ENCODE measurements around the gene ZCCHC7.

ZCCHC7 gene

DNA sequence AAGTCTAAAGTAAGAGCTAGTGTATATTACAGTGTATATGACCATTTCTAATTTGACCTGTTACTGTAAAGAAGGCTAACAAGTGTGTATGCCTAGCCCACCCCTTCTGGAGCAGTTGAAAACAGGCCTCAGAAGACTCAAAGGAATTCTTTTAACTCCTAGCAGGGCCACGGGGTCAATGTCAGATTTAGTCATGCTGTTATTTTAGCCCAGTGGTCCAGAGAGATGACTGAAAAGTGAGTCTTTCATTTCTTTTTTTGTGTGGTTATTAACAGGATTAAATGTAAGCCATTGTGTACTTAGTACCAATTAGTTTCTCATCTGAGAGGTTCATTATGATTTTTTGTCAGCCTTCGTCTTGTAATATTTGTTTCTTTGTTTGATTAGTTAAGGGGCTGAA lies 24.4 kb downstream of the ZCCHC7 start:
- H3K4me1 ChIP-seq (ENCODE audit: control insufficient read depth in 1 of 2, insufficient read depth in 2 of 2, low read length in 2 of 2), result no peaks in the 10 kb centered on the region
- no peak overlapping the region for H2AK5ac ChIP-seq (ENCODE audit: low read length)
- H4K91ac ChIP-seq (ENCODE audit: low read depth, low read length), result no peak overlapping the region
- no peak overlapping the region for H3K14ac ChIP-seq (ENCODE audit: low read length)
- no peak overlapping the region for H3K18ac ChIP-seq (ENCODE audit: low read length)
- H3K9ac ChIP-seq (ENCODE audit: low read length), result no peak overlapping the region
- no peak overlapping the region for H3K23ac ChIP-seq (ENCODE audit: low read length)
- no peaks in the 10 kb centered on the region for H3K9me3 ChIP-seq (ENCODE audit: insufficient read depth, low read depth, low read length)
- no peak overlapping the region for H2AFZ ChIP-seq (ENCODE audit: insufficient read depth, low read length, poor library complexity)
- no peak overlapping the region for H3K4ac ChIP-seq (ENCODE audit: low read depth, low read length)
- no CpG with 5 or more reads among the region's 2 CpGs for WGBS (ENCODE audit: extremely low coverage, insufficient coverage, insufficient read length)
- no peaks in the 10 kb centered on the region for H3K79me2 ChIP-seq (ENCODE audit: control insufficient read depth, insufficient read depth, low read length, poor library complexity)
- no peaks in the 10 kb centered on the region for H3K79me1 ChIP-seq (ENCODE audit: low read length)
- H3K4me2 ChIP-seq (ENCODE audit: low read length), result no peak overlapping the region
- H3K4me3 ChIP-seq (ENCODE audit: low read depth, low read length), result no peak overlapping the region
- H3K36me3 ChIP-seq (ENCODE audit: control insufficient read depth in 1 of 2, insufficient read depth in 2 of 2, low read length in 2 of 2), result no peaks in the 10 kb centered on the region
- H4K8ac ChIP-seq (ENCODE audit: low read depth, low read length), result no peak overlapping the region
- no peak overlapping the region for H3K27ac ChIP-seq (ENCODE audit: low read depth, low read length)
- H3K27me3 ChIP-seq (ENCODE audit: insufficient read depth, low read length), result no peaks in the 10 kb centered on the region
- DNase-seq, result no peak
- no peak overlapping the region for H2BK5ac ChIP-seq (ENCODE audit: low read depth, low read length, poor library complexity)
- H2BK120ac ChIP-seq (ENCODE audit: insufficient read depth, low read length, poor library complexity), result no peak overlapping the region
- H2BK12ac ChIP-seq (ENCODE audit: low read length), result no peak overlapping the region
- H4K12ac ChIP-seq (ENCODE audit: low read depth, low read length), result no peak overlapping the region

DNA sequence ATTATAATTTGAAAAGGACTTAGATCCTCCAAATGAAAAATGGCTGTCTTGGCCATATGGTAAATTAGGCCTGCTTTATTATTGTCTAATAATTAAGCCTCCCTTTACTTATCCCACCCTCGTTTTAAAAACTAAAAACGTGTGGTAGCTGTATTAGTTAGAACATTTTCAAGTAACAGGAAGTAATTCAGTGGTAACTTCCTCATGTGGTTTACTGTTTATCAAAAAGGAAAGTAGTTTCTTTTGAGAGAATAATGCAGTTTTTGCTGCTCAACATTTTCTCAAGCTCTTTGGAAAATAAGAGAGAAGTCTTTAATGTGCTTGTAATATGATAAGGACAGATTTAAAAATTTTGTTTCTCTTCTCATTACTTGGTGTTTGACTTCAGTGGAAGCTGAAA lies 26.0 kb downstream of the ZCCHC7 start:
- H2BK120ac ChIP-seq (ENCODE audit: insufficient read depth, low read length, poor library complexity), result no peak overlapping the region
- no peak overlapping the region for H3K18ac ChIP-seq (ENCODE audit: low read length)
- no peak overlapping the region for H4K8ac ChIP-seq (ENCODE audit: low read depth, low read length)
- no peak overlapping the region for H3K9ac ChIP-seq (ENCODE audit: low read length)
- H3K79me2 ChIP-seq (ENCODE audit: control insufficient read depth, insufficient read depth, low read length, poor library complexity), result no peaks in the 10 kb centered on the region
- no peak overlapping the region for H3K14ac ChIP-seq (ENCODE audit: low read length)
- no peak overlapping the region for H2AFZ ChIP-seq (ENCODE audit: insufficient read depth, low read length, poor library complexity)
- no peak overlapping the region for H3K4me2 ChIP-seq (ENCODE audit: low read length)
- no peak overlapping the region for H2BK12ac ChIP-seq (ENCODE audit: low read length)
- H3K4me3 ChIP-seq (ENCODE audit: low read depth, low read length), result no peak overlapping the region
- no peak overlapping the region for H3K27ac ChIP-seq (ENCODE audit: low read depth, low read length)
- no peak overlapping the region for H2AK5ac ChIP-seq (ENCODE audit: low read length)
- no peak overlapping the region for H3K23ac ChIP-seq (ENCODE audit: low read length)
- no peak for DNase-seq
- no peaks in the 10 kb centered on the region for H3K4me1 ChIP-seq (ENCODE audit: control insufficient read depth in 1 of 2, insufficient read depth in 2 of 2, low read length in 2 of 2)
- H2BK5ac ChIP-seq (ENCODE audit: low read depth, low read length, poor library complexity), result no peak overlapping the region
- H4K12ac ChIP-seq (ENCODE audit: low read depth, low read length), result no peak overlapping the region
- H4K91ac ChIP-seq (ENCODE audit: low read depth, low read length), result no peak overlapping the region
- H3K79me1 ChIP-seq (ENCODE audit: low read length), result no peaks in the 10 kb centered on the region
- H3K9me3 ChIP-seq (ENCODE audit: insufficient read depth, low read depth, low read length), result no peaks in the 10 kb centered on the region
- no peaks in the 10 kb centered on the region for H3K36me3 ChIP-seq (ENCODE audit: control insufficient read depth in 1 of 2, insufficient read depth in 2 of 2, low read length in 2 of 2)
- H3K4ac ChIP-seq (ENCODE audit: low read depth, low read length), result no peak overlapping the region
- no peaks in the 10 kb centered on the region for H3K27me3 ChIP-seq (ENCODE audit: insufficient read depth, low read length)
- WGBS (ENCODE audit: extremely low coverage, insufficient coverage, insufficient read length), result no CpG with 5 or more reads among the region's 2 CpGs

DNA sequence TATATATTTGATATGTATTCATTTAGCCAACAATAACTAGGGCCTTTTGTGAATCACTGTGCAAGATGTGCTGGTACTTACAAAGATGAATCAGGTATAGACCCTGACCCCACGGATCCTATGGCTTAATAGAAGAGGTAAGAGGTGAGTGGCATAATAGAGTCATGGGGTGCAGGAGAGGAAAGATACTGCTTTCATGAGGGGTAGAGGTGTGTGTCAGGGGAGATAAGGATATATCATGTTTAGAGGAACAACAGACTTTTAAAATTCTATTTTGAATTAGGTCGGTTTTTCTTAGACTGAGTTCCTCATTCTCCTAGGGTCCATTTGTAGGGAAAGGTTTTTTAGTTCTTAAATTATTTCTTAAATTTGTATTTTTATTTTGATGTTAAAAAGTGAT lies 27.8 kb downstream of the ZCCHC7 start:
- no CpG with 5 or more reads among the region's 2 CpGs for WGBS (ENCODE audit: extremely low coverage, insufficient coverage, insufficient read length)
- no peaks in the 10 kb centered on the region for H3K27me3 ChIP-seq (ENCODE audit: insufficient read depth, low read length)
- no peak overlapping the region for H4K8ac ChIP-seq (ENCODE audit: low read depth, low read length)
- no peak overlapping the region for H3K23ac ChIP-seq (ENCODE audit: low read length)
- H4K12ac ChIP-seq (ENCODE audit: low read depth, low read length), result no peak overlapping the region
- H3K36me3 ChIP-seq (ENCODE audit: control insufficient read depth in 1 of 2, insufficient read depth in 2 of 2, low read length in 2 of 2), result no peaks in the 10 kb centered on the region
- no peak for DNase-seq
- no peak overlapping the region for H2BK12ac ChIP-seq (ENCODE audit: low read length)
- H3K4me1 ChIP-seq (ENCODE audit: control insufficient read depth in 1 of 2, insufficient read depth in 2 of 2, low read length in 2 of 2), result no peaks in the 10 kb centered on the region
- no peak overlapping the region for H3K27ac ChIP-seq (ENCODE audit: low read depth, low read length)
- H3K18ac ChIP-seq (ENCODE audit: low read length), result no peak overlapping the region
- no peak overlapping the region for H3K4me3 ChIP-seq (ENCODE audit: low read depth, low read length)
- H4K91ac ChIP-seq (ENCODE audit: low read depth, low read length), result no peak overlapping the region
- no peak overlapping the region for H3K14ac ChIP-seq (ENCODE audit: low read length)
- H2BK120ac ChIP-seq (ENCODE audit: insufficient read depth, low read length, poor library complexity), result no peak overlapping the region
- no peaks in the 10 kb centered on the region for H3K9me3 ChIP-seq (ENCODE audit: insufficient read depth, low read depth, low read length)
- no peak overlapping the region for H2AFZ ChIP-seq (ENCODE audit: insufficient read depth, low read length, poor library complexity)
- no peaks in the 10 kb centered on the region for H3K79me1 ChIP-seq (ENCODE audit: low read length)
- H2BK5ac ChIP-seq (ENCODE audit: low read depth, low read length, poor library complexity), result no peak overlapping the region
- no peak overlapping the region for H3K9ac ChIP-seq (ENCODE audit: low read length)
- no peak overlapping the region for H2AK5ac ChIP-seq (ENCODE audit: low read length)
- H3K4me2 ChIP-seq (ENCODE audit: low read length), result no peak overlapping the region
- no peak overlapping the region for H3K4ac ChIP-seq (ENCODE audit: low read depth, low read length)
- H3K79me2 ChIP-seq (ENCODE audit: control insufficient read depth, insufficient read depth, low read length, poor library complexity), result no peaks in the 10 kb centered on the region

DNA sequence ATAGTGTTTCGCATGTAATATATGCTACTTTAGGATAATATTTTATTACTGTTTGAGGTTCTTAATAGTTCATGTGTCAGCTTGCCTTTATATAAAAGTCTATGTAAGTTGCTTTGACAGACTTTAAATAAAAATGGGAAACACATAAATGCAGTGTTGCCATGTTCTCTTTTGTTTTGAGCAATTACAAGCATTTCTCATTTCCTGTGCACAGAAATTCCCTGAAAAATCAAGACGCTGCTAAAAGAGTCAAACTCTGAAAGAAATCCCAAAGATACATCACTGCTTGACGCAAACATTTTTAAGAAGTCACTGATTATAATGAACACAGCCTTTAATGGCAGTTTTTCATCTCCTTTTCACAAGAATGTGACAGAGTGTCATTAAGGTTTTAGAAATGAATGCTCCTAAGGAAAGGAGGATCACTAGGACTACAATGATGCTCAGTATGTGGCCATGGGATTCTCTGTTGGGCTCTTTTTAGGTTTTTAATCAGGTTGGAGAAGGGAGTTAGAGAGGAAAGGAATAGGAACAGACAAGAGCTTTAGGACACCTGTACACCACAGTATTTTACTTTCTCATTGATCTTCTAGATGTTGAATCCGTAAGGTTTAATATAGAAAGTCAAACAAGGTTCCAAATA lies 29.4 kb downstream of the ZCCHC7 start:
- Histone ChIP-seq H2BK12ac (ENCODE audit: low read length) (no peak overlapping the region), H3K4me3 (ENCODE audit: low read depth, low read length) (no peak overlapping the region), H3K27ac (ENCODE audit: low read depth, low read length) (no peak overlapping the region), H3K14ac (ENCODE audit: low read length) (no peak overlapping the region), H3K9me3 (ENCODE audit: insufficient read depth, low read depth, low read length) (no peaks in the 10 kb centered on the region), H3K27me3 (ENCODE audit: insufficient read depth, low read length) (no peaks in the 10 kb centered on the region), H3K4me2 (ENCODE audit: low read length) (no peak overlapping the region), H4K91ac (ENCODE audit: low read depth, low read length) (no peak overlapping the region), H2AK5ac (ENCODE audit: low read length) (no peak overlapping the region), H3K4me1 (ENCODE audit: control insufficient read depth in 1 of 2, insufficient read depth in 2 of 2, low read length in 2 of 2) (no peaks in the 10 kb centered on the region), H3K79me2 (ENCODE audit: control insufficient read depth, insufficient read depth, low read length, poor library complexity) (no peaks in the 10 kb centered on the region), H3K9ac (ENCODE audit: low read length) (no peak overlapping the region), H2BK120ac (ENCODE audit: insufficient read depth, low read length, poor library complexity) (no peak overlapping the region), H2AFZ (ENCODE audit: insufficient read depth, low read length, poor library complexity) (no peak overlapping the region), H3K36me3 (ENCODE audit: control insufficient read depth in 1 of 2, insufficient read depth in 2 of 2, low read length in 2 of 2) (peaks cover 0 to 2% of the 10 kb centered on the region in 2 experiments), H3K23ac (ENCODE audit: low read length) (no peak overlapping the region), H2BK5ac (ENCODE audit: low read depth, low read length, poor library complexity) (no peak overlapping the region), H3K4ac (ENCODE audit: low read depth, low read length) (no peak overlapping the region), H4K8ac (ENCODE audit: low read depth, low read length) (no peak overlapping the region), H3K18ac (ENCODE audit: low read length) (no peak overlapping the region), H4K12ac (ENCODE audit: low read depth, low read length) (no peak overlapping the region), H3K79me1 (ENCODE audit: low read length) (no peaks in the 10 kb centered on the region)
- DNase-seq, result no peak
- WGBS (ENCODE audit: extremely low coverage, insufficient coverage, insufficient read length), result no CpG with 5 or more reads among the region's 4 CpGs

All from trophoblast cell (in vitro differentiated cells and primary cell).